Fibroblast of pulmonary artery (primary cell): ENCODE data around the gene CRHR1.
A peak's percentile ranks its signal among the peaks of the same experiment; 100 is the strongest.

Experiments used
- DNase-seq: peaks from one replicate; pipeline ENCODE4 v3.0.0-alpha.2; 2010; ENCODE audit warnings: low read depth
- H3K4me3 ChIP-seq: replicated peaks from 2 replicates; pipeline ENCODE4 v1.5.1; 2011; ENCODE audit warnings: low read depth, mild to moderate bottlenecking, control low read depth, low read length, moderate library complexity
- TF ChIP-seq, protein P1 (sequence below): IDR thresholded peaks from 2 replicates; pipeline ENCODE4 v1.5.1; 2011; ENCODE audit warnings: mild to moderate bottlenecking, control low read depth, low read length, inconsistent platforms; ENCODE audit errors: missing control alignments

The CRHR1 gene

DNA sequence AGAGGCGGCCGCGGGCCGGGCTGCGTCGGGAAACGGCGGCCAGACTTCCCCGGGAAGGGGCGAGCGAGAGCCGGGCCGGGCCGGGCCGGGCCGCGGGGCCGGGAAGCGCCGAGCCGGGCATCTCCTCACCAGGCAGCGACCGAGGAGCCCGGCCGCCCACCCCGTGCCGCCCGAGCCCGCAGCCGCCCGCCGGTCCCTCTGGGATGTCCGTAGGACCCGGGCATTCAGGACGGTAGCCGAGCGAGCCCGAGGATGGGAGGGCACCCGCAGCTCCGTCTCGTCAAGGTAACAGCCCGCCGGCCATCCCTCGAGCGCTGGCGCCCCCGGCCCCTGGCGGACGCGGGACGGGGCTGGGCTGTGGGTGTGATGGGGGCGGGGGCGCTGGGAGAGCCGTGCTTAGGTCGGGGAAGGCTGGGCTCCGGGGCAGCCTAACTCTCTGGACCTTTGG is at the start of gene CRHR1:
Gene CRHR1, plus strand, starts transcription at position 28 of the 448 bp plus-strand sequence. Its CDS starts 225 bp downstream, at position 253.
- no peak for DNase-seq
- TF ChIP-seq, protein P1, sequence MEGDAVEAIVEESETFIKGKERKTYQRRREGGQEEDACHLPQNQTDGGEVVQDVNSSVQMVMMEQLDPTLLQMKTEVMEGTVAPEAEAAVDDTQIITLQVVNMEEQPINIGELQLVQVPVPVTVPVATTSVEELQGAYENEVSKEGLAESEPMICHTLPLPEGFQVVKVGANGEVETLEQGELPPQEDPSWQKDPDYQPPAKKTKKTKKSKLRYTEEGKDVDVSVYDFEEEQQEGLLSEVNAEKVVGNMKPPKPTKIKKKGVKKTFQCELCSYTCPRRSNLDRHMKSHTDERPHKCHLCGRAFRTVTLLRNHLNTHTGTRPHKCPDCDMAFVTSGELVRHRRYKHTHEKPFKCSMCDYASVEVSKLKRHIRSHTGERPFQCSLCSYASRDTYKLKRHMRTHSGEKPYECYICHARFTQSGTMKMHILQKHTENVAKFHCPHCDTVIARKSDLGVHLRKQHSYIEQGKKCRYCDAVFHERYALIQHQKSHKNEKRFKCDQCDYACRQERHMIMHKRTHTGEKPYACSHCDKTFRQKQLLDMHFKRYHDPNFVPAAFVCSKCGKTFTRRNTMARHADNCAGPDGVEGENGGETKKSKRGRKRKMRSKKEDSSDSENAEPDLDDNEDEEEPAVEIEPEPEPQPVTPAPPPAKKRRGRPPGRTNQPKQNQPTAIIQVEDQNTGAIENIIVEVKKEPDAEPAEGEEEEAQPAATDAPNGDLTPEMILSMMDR, result no peak
- peak within 1 kb of the TSS; percentile 14 for H3K4me3 ChIP-seq

- no peak overlapping the region for H3K4me3 ChIP-seq
- no peak for DNase-seq
- TF ChIP-seq, protein P1, result no peak
Measured at GRCh38 chr17:45734598-45734997, 49.5 kb upstream of the CRHR1 start.

DNA sequence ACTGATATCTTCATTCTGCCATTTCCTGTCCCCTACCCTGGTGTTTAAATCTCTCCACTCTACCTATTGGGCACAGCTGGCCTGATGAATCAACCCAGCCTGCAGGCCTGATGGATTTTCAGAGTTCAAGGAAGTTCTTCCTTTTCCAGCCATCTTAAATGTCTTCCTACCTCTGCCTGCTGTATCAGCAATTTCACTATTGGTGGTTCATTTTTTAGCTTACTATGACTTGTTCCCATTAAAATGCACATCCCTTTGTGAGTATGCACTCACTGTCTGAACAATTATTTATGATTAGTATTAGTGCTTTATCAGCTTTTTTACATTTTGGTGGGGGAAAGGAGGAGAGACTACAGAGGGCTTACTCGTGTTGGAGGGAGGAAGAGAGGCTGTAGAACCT is 48.6 kb upstream of the CRHR1 start:
- DNase-seq, result no peak
- TF ChIP-seq, protein P1, result no peak
- no peak overlapping the region for H3K4me3 ChIP-seq

DNA sequence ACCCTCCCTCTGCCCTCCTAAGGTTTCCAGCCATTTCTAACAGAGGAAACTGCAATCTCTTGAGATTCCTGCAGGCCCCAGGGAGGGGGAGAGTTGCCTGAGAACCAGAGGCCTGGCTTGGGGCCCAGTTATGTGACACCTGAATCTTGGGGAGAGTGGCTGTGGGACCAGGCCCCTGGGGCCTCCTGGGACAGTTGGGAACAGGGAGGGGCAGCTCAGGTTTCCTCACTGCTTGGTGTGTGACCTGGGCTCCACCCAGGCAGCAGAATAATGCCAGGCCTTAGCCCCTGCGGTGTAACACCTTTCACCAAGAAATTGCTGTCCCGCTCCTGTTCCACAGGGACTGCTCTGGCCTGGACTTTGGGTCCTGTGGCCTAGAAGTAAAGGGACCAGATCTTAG is 44.3 kb upstream of the CRHR1 start:
- H3K4me3 ChIP-seq, result no peak overlapping the region
- DNase-seq, result no peak
- TF ChIP-seq, protein P1, result no peak

GRCh38 chr17:45740553-45741330 is 43.4 kb upstream of the CRHR1 start:
- DNase-seq, result peak; percentile 5
- TF ChIP-seq, protein P1, result no peak
- no peak overlapping the region for H3K4me3 ChIP-seq

DNA sequence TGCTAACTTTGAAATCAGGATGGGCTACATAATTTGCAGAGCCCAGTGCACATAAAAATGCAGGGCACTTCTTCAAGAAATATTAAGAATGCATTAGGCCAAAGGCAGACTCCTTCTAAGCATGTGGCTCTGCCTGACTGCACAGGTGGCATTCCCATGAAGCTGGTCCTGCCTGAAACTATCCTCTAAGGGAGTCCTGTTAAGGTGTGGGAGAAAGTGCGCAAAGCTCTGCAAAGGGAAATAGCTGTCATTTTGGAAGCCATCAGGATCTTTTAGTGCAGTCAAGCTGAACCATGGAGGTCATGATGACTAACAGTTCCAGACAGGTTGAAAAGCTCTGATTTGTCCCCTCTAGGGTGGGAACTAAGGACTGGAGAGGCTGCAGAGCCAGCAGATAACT is 41.9 kb upstream of the CRHR1 start:
- no peak for DNase-seq
- TF ChIP-seq, protein P1, result no peak
- H3K4me3 ChIP-seq, result no peak overlapping the region
